ENCODE results near the gene FBXW8.

DNA sequence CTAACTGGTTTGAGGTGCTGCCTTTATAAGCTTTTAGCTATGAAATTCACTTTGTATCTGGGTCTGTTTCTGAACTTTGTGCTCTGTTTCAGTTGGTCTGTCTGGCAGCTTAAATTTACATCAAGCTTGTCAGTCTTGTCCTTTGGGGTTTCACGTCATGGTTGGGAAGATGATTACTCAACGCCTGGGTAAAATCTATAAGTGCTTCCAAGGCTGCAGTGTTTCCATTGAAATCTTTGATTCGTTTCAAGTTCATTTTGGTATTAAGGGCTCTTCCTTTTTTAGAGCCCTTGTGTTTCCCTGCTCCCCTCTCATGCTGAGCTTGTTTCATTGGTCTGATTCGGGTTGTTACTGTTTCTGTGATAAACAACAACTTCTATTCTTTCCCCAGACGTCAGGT, 58.2 kb downstream of the FBXW8 start:
- TF ChIP-seq, protein P1, sequence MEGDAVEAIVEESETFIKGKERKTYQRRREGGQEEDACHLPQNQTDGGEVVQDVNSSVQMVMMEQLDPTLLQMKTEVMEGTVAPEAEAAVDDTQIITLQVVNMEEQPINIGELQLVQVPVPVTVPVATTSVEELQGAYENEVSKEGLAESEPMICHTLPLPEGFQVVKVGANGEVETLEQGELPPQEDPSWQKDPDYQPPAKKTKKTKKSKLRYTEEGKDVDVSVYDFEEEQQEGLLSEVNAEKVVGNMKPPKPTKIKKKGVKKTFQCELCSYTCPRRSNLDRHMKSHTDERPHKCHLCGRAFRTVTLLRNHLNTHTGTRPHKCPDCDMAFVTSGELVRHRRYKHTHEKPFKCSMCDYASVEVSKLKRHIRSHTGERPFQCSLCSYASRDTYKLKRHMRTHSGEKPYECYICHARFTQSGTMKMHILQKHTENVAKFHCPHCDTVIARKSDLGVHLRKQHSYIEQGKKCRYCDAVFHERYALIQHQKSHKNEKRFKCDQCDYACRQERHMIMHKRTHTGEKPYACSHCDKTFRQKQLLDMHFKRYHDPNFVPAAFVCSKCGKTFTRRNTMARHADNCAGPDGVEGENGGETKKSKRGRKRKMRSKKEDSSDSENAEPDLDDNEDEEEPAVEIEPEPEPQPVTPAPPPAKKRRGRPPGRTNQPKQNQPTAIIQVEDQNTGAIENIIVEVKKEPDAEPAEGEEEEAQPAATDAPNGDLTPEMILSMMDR (IDR thresholded peaks at IDR 0.05; ENCODE audit: insufficient read depth, low read length) = no peak
- TF ChIP-seq, protein P2, sequence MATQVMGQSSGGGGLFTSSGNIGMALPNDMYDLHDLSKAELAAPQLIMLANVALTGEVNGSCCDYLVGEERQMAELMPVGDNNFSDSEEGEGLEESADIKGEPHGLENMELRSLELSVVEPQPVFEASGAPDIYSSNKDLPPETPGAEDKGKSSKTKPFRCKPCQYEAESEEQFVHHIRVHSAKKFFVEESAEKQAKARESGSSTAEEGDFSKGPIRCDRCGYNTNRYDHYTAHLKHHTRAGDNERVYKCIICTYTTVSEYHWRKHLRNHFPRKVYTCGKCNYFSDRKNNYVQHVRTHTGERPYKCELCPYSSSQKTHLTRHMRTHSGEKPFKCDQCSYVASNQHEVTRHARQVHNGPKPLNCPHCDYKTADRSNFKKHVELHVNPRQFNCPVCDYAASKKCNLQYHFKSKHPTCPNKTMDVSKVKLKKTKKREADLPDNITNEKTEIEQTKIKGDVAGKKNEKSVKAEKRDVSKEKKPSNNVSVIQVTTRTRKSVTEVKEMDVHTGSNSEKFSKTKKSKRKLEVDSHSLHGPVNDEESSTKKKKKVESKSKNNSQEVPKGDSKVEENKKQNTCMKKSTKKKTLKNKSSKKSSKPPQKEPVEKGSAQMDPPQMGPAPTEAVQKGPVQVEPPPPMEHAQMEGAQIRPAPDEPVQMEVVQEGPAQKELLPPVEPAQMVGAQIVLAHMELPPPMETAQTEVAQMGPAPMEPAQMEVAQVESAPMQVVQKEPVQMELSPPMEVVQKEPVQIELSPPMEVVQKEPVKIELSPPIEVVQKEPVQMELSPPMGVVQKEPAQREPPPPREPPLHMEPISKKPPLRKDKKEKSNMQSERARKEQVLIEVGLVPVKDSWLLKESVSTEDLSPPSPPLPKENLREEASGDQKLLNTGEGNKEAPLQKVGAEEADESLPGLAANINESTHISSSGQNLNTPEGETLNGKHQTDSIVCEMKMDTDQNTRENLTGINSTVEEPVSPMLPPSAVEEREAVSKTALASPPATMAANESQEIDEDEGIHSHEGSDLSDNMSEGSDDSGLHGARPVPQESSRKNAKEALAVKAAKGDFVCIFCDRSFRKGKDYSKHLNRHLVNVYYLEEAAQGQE (IDR thresholded peaks at IDR 0.05; ENCODE audit: insufficient replicate concordance, low read depth) = no peak
- TF ChIP-seq SPI1 (IDR thresholded peaks at IDR 0.05; ENCODE audit: borderline replicate concordance, low read depth) = no peak
- no peak for TF ChIP-seq POLR2AphosphoS5 (IDR thresholded peaks at IDR 0.05; ENCODE audit: low read depth)

All from HL-60 (cell line).